Motor neuron (in vitro differentiated cells): Measurements from ENCODE around the gene MIDN. TPM values are rescaled to one million over a fixed set of nuclear protein-coding genes. Genes with fewer than 3 reads are reported as not detected.

ENCODE experiments used
- ATAC-seq, 8 experiments: fragments of 200-7000 bp; cut with Tn5 transposase; replicated peaks in 6 of 8; 2 replicates each; pipeline ENCODE4 v1.8.0; 2021; ENCODE audit warnings: mild to moderate bottlenecking in 8 of 8, moderate library complexity in 8 of 8
- H3K27ac ChIP-seq, 2 donors: fragments of 250-450 bp; sonication (Bioruptor Pico); 2 replicates each; pipeline ENCODE4 v1.9.0; 2021; ENCODE audit warnings: antibody characterized with exemption in 2 of 2, mild to moderate bottlenecking in 2 of 2, moderate library complexity in 1 of 2
- H3K4me1 ChIP-seq, 2 donors: fragments of 250-450 bp; sonication (Bioruptor Pico); replicated peaks in 1 of 2; 2 replicates each; pipeline ENCODE4 v1.6.1; 2021; ENCODE audit warnings: antibody characterized with exemption in 2 of 2, mild to moderate bottlenecking in 2 of 2, moderate library complexity in 1 of 2
- H3K4me3 ChIP-seq, 5 donors: fragments of 250-450 bp; sonication (Bioruptor Pico); 2 replicates each; pipeline ENCODE4 v1.9.0; 2021; ENCODE audit warnings: antibody characterized with exemption in 5 of 5, mild to moderate bottlenecking in 5 of 5, moderate library complexity in 4 of 5
- WGBS, 10 experiments: fragments of 450-650 bp; shearing (Covaris generic); methylation state at CpG; one replicate each; pipeline ENCODE4 v1.0.0; 2022; 5-methylcytosine and 5-hydroxymethylcytosine counted together
- in situ Hi-C, 9 experiments: fragments of 400-800 bp; cut with MboI; loops; one replicate each; pipeline ENCODE4 v1.15.0; 2021; ENCODE audit warnings: low sequenced_read_pairs in 9 of 9, low pct_unique_long_range_greater_than_20kb in 2 of 9; ENCODE audit not compliant: unreplicated experiment in 9 of 9
- total RNA-seq, 8 experiments: library from RNA; unstranded; fragments of 300-600 nt; gene quantifications; 2 replicates each; pipeline versions ENCODE4 v1.2.3 to v1.2.4, GENCODE V29; 2022

MIDN gene
- total RNA-seq, 8 experiments from 2014 or later: 15.0 to 78.9 (median 35.1) TPM

DNA sequence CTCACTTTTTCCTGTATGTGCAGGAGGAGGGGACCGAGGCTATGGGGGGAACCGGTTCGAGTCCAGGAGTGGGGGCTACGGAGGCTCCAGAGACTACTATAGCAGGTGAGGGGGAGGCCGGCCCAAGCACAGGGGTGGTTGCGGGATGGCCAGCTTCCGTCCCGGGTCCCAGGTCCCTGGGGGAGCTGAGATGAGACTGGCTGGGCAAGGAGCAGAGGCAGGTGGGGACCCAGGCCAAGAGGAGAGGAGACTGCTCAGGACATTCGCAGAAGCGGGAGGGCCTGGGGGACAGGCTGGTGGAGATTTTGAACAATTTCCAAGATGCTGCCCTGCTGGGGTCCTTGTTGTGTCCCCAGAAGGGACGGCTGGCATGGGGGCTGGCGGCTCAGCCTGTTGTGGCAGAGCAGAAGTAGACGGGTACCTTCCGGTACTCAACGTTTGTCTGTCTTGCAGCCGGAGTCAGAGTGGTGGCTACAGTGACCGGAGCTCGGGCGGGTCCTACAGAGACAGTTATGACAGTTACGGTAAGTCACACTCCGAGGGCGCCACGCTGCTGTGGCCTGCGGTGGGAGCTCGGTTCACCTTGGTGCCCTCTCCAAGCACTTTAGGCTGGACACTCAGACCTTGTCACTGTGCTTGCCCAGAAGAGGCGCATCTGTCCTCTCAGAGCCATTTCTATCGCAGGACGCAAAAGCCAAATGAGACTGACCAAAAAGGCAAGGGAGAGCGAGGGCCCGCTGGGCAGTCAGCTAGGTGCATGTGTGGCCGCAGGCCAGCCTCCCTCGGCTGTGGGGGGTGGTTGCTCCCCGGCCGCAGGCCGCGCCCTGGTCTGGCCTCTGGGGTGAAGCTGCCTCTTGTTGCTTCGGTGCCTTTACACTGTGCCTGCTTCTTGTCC, 23.4 kb downstream of the MIDN start:
- Histone ChIP-seq H3K27ac (no peak overlapping the region), H3K4me3 (no peak overlapping the region), H3K4me1 (peaks cover 47% of the 10 kb centered on the region in 2 donors)
- ATAC-seq: no peak
- 70 to 100% (median 89%) methylated on average over 1 to 13 of the region's 37 CpGs; no CpG with 5 or more reads in 3 of the 10 experiments for WGBS, 10 experiments
- in situ Hi-C loops: no loop called here

DNA sequence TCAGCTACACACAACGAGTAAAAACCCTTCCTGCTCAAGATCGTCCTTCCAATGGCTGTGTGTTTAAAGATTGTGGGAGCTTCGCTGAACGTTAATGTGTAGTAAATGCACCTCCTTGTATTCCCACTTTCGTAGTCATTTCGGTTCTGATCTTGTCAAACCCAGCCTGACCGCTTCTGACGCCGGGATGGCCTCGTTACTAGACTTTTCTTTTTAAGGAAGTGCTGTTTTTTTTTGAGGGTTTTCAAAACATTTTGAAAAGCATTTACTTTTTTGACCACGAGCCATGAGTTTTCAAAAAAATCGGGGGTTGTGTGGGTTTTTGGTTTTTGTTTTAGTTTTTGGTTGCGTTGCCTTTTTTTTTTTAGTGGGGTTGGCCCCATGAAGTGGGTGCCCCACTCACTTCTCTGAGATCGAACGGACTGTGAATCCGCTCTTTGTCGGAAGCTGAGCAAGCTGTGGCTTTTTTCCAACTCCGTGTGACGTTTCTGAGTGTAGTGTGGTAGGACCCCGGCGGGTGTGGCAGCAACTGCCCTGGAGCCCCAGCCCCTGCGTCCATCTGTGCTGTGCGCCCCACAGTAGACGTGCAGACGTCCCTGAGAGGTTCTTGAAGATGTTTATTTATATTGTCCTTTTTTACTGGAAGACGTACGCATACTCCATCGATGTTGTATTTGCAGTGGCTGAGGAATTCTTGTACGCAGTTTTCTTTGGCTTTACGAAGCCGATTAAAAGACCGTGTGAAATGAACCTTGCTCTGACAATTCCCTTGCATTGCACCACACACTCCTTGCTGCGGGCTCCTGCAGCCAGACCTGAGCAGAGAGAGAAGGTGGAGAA, 24.3 kb downstream of the MIDN start:
- Histone ChIP-seq H3K27ac (no peak overlapping the region), H3K4me3 (no peak overlapping the region), H3K4me1 (peaks cover 39 to 40% of the 10 kb centered on the region in 2 donors)
- in situ Hi-C loops: no loop called here
- no peak for ATAC-seq
- 78 to 97% (median 87%) methylated on average over 6 to 28 of the region's 33 CpGs for WGBS, 10 experiments

DNA sequence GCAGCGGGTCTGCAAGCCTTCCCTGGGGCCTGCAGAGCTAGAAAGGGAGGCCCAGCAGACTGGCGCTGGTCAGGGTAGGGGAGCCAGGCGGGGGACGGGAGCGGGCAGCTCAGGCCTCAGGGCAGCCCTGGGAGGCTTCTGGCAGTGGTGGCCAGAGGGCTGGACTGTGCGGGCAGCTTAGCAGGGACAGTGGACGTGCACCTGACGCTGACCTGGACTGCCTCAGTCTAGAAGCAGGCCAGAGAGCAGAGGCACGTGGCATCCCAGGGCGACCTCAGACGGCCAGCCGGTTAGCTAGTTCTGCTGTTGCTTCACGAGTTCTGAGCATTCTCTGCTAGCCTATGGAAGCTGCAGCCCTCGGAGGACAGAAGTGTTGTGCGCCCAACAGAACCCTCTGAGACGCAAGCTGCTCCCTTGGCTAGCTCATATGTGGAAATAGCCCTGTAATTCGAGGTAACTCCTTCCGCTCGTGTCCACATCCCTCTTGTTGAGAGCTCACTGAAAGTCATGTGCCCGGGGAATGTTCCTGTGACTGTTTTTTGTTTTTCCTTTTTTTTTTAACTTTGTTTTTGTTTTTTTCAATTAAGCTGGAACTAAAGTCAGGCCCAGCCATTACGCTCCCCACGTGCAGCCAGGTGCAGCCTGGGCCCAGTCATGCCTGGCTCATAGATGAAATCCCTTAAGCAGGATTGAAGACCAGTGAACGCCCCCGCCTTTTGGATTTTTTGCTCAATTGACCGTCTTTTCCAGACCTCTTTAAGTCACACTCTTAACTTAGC, 25.1 kb downstream of the MIDN start:
- in situ Hi-C loops: no loop called here
- H3K4me1 ChIP-seq: peaks cover 31 to 32% of the 10 kb centered on the region in 2 donors
- no peak for ATAC-seq
- 57 to 95% (median 87%) methylated on average over 1 to 16 of the region's 25 CpGs; no CpG with 5 or more reads in 1 of the 10 experiments for WGBS, 10 experiments
- H3K4me3 ChIP-seq: no peak overlapping the region
- no peak overlapping the region for H3K27ac ChIP-seq

DNA sequence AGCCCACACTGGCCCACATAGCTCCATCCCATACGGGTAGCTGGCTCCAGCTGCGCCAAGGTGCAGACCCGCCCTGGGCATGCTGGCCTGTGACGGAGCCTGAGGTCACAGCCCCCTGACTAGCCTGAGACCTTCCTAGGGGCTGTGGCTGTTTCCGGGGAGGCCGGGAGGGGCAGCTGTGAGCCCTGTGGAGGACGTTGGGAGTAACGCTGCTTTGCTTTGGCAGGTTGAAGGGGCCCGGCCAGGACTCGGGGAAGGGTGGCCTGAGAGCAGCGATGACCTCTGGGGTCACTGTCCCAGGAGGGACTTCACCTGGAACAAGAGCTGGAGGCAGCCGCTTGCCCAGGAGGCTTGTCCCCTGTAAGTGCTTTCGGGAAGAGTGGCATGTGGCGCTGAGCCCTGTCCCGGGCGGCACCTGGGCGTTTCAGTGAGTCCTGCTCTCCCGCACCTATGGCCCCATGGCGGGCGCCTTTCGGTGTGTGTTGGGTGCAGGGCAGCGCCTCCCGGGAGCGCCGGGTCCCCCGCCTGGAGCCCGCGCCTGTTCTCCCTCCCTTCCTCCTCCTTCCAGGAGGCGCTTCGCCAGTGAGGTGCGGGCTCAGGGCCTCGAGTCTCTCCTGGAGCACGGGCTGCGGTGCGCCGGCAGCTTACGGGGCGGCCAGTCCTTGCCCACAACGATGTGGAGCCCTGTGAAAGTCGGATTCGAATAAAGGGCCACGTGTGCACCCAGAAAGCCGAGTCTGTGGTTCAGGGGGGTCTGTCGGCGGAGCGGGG, 25.9 kb downstream of the MIDN start:
- H3K27ac ChIP-seq: peak overlapping the region; percentile 100
- in situ Hi-C loops: no loop called here
- peaks cover 27 to 28% of the 10 kb centered on the region in 2 donors for H3K4me1 ChIP-seq
- peak overlapping the region; percentile 78 to 100 (median 97) for H3K4me3 ChIP-seq
- ATAC-seq: no peak
- WGBS, 10 experiments: 65 to 85% (median 79%) methylated on average over 1 to 12 of the region's 46 CpGs; no CpG with 5 or more reads in 4 of the 10 experiments

DNA sequence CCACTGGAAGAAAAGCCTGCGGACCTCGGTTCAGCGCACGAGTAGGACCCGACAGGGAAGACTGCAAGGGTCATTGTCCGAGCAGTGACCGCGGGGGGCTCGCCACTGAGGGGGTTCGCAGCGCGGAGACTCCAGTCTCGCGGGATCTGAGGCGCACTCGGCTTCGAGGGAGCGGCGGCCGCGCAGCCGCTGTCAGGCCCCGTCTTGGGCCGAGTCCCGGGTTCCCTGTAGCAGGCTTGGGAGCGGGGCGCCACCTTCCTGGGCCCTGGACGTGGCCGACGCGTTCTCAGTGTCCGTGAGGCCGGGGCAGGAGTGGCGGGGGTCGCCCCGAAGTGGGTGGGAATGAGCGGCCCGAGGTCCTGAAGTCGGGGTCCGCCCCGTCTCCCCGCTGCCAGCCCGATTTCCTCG, 26.5 kb downstream of the MIDN start:
- H3K27ac ChIP-seq: peak overlapping the region; percentile 100
- whole genome bisulfite sequencing, 10 experiments: 0 to 57% (median 5%) methylated on average over 3 to 12 of the region's 44 CpGs; no CpG with 5 or more reads in 6 of the 10 experiments
- H3K4me3 ChIP-seq: peak overlapping the region; percentile 78 to 100 (median 97)
- peak in 7 of 8 experiments; percentile 0 to 15 (median 2) for ATAC-seq
- in situ Hi-C loops: no loop called here
- H3K4me1 ChIP-seq: peaks cover 28 to 29% of the 10 kb centered on the region in 2 donors

GRCh38 chr19:1275260-1275975, 27.0 kb downstream of the MIDN start, which contains the start of gene FAM174C:
Gene FAM174C, plus strand, starts transcription at chr19:1275530. Its CDS starts 20 bp downstream, at chr19:1275550.
- peaks cover 26 to 28% of the 10 kb centered on the region in 2 donors for H3K4me1 ChIP-seq
- 0% methylated on average over 4 to 11 of the region's 98 CpGs; no CpG with 5 or more reads in 8 of the 10 experiments for WGBS, 10 experiments
- H3K4me3 ChIP-seq: peak within 1 kb of the TSS; percentile 78 to 100 (median 97)
- H3K27ac ChIP-seq: peak within 1 kb of the TSS; percentile 100
- peak; percentile 78 to 84 (median 80) for ATAC-seq
- in situ Hi-C loops: no loop called here

- peaks cover 20 to 22% of the 10 kb centered on the region in 2 donors for H3K4me1 ChIP-seq
- H3K27ac ChIP-seq: peak overlapping the region; percentile 100
- WGBS, 10 experiments: 0 to 88% (median 20%) methylated on average over 1 to 12 of the region's 43 CpGs; no CpG with 5 or more reads in 3 of the 10 experiments
- in situ Hi-C loops: no loop called here
- H3K4me3 ChIP-seq: peak overlapping the region; percentile 78 to 100 (median 97)
- ATAC-seq: peak in 4 of 8 experiments; percentile 1 to 76 (median 74)
Measured at GRCh38 chr19:1275976-1276627, 27.7 kb downstream of the MIDN start.

DNA sequence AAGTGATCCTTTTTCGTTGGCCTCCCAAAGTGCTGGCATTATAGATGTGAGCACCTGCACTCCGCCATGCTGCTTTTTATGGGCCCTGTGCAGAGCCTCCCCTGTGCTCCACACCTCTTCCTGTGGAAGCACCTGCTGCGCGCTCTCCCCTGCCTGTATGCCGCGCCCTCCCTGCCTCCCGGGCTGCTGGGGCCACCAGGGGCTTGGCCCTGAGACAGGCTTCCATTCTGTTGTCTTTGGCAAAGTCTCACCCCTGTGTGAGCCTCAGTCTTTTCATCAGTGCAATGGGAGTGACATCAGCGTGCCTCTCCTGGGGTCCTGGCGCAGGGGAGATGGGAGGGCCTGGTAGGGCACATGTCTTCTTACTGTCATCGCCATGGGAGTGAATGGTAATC, 28.2 kb downstream of the MIDN start:
- WGBS, 10 experiments: 67 to 71% (median 70%) methylated on average over 2 to 5 of the region's 10 CpGs; no CpG with 5 or more reads in 7 of the 10 experiments
- in situ Hi-C loops: no loop called here
- no peak for ATAC-seq
- Histone ChIP-seq H3K4me1 (peaks cover 18 to 22% of the 10 kb centered on the region in 2 donors), H3K27ac (peak overlapping the region; percentile 100), H3K4me3 (peak overlapping the region in 4 of 5 donors; percentile 78 to 99 (median 88))

DNA sequence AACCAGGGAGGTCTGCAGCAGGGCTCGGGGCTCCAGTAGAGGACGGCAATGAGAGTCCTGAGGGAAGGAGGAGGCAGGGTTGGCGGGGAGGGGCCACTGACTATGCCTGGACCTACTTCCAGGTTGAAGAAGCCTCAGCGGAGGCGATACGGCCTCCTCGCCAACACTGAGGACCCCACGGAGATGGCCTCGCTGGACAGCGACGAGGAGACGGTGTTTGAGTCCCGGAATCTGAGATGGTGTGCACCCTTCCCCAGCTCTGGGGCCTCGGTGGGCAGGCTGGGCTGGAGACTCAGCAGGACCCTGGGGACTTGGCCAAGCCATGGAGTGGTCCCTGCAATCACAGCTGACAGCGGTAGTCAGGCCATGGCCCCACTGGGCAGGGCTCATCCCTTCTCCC, 28.7 kb downstream of the MIDN start:
- peaks cover 18 to 22% of the 10 kb centered on the region in 2 donors for H3K4me1 ChIP-seq
- no peak overlapping the region for H3K4me3 ChIP-seq
- ATAC-seq: no peak
- peak overlapping the region in 1 of 2 donors; percentile 100 for H3K27ac ChIP-seq
- in situ Hi-C loops: no loop called here
- WGBS, 10 experiments: 70 to 100% (median 88%) methylated on average over 2 to 7 of the region's 15 CpGs; no CpG with 5 or more reads in 6 of the 10 experiments

DNA sequence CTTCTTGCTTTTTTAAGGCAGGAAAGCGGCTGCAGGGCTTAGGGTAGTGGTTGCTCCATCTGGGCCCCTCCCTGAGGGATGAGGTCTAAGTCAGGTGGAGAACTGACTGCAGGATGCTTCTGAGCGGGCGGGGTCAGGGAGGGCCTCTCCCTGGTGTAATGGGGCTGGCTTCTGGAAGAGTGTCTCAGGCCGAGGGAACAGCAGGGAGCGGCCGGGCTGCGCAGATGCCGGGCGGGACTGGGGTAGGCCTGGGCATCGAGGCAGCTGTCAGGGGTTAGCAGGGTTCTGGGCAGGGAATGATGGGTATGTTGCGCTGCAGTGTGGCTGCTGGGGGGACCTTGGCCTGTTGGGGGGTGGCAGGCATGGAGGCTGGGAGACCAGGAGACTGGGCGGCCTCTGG, 29.7 kb downstream of the MIDN start:
- in situ Hi-C loops: no loop called here
- WGBS, 10 experiments: 8 to 100% (median 45%) methylated on average over 1 to 2 of the region's 12 CpGs; no CpG with 5 or more reads in 6 of the 10 experiments
- peak in 1 of 8 experiments; percentile 6 for ATAC-seq
- H3K4me3 ChIP-seq: no peak overlapping the region
- peaks cover 19 to 27% of the 10 kb centered on the region in 2 donors for H3K4me1 ChIP-seq
- H3K27ac ChIP-seq: no peak overlapping the region
